K562 (cell line): Measurements from ENCODE around the gene SLC39A3. TPM values are rescaled to one million over a fixed set of nuclear protein-coding genes. Genes with fewer than 3 reads are reported as not detected.

Experiments used
- BRF2 ChIP-seq: IDR thresholded peaks from 3 replicates; pipeline ENCODE4 v1.6.1; 2011; ENCODE audit warnings: borderline replicate concordance, mild to moderate bottlenecking; ENCODE audit not compliant: insufficient read length, insufficient read depth
- CGGBP1 ChIP-seq: fragments of 250-450 bp; sonication (Bioruptor Pico); IDR thresholded peaks from 2 replicates; pipeline ENCODE4 v1.9.0; 2021; ENCODE audit warnings: mild to moderate bottlenecking
- E2F4 ChIP-seq: sonication (generic); formaldehyde crosslinking; IDR thresholded peaks from 2 replicates; pipeline ENCODE4 v1.8.0; 2022; ENCODE audit warnings: mild to moderate bottlenecking, low read depth, missing genetic modification reagents
- GATAD2B ChIP-seq: fragments of 450-650 bp; IDR thresholded peaks from 2 replicates; pipeline ENCODE4 v1.6.1; 2017; ENCODE audit warnings: mild to moderate bottlenecking, borderline replicate concordance
- MAZ ChIP-seq, 2 experiments: fragments of 450-650 bp in 1 of 2; sonication (generic) in 1 of 2; formaldehyde crosslinking; IDR thresholded peaks in 1 of 2; conservative IDR thresholded peaks in 1 of 2; 2 replicates each; pipeline versions ENCODE4 v1.4.0 to v1.5.0; 2020; ENCODE audit warnings: mild to moderate bottlenecking in 1 of 2, missing genetic modification reagents in 1 of 2
- MEF2D ChIP-seq: conservative IDR thresholded peaks from 2 replicates; pipeline ENCODE4 v1.6.1; 2016; ENCODE audit warnings: low read depth, missing genetic modification characterization, missing compliant biosample characterization
- MTA1 ChIP-seq: fragments of 450-650 bp; IDR thresholded peaks from 2 replicates; pipeline ENCODE4 v1.6.1; 2017; ENCODE audit warnings: borderline replicate concordance
- OTX1 ChIP-seq: fragments of 450-650 bp; formaldehyde crosslinking; IDR thresholded peaks from 2 replicates; pipeline ENCODE4 v1.4.0; 2022; ENCODE audit warnings: mild to moderate bottlenecking
- PHB ChIP-seq: fragments of 250-450 bp; sonication (Bioruptor Pico); IDR thresholded peaks from 2 replicates; pipeline ENCODE4 v1.5.0; 2021
- PHF20 ChIP-seq: fragments of 450-650 bp; IDR thresholded peaks from 2 replicates; pipeline ENCODE4 v1.6.1; 2018; ENCODE audit not compliant: partially characterized antibody
- PHF8 ChIP-seq: fragments of 200-600 bp; sonication (generic); IDR thresholded peaks from 2 replicates; pipeline ENCODE4 v1.6.1; 2012; ENCODE audit warnings: mixed run types, mild to moderate bottlenecking, inconsistent platforms, low read length, moderate library complexity, borderline replicate concordance
- SAP30 ChIP-seq: fragments of 200-600 bp; sonication (generic); IDR thresholded peaks from 2 replicates; pipeline ENCODE4 v1.6.1; 2012; ENCODE audit warnings: borderline replicate concordance, low read depth, mild to moderate bottlenecking, moderate library complexity, low read length, control low read depth, inconsistent platforms; ENCODE audit not compliant: insufficient read depth, poor library complexity, severe bottlenecking
- SNRNP70 ChIP-seq: fragments of 200-400 bp; formaldehyde crosslinking; optimal IDR thresholded peaks from 2 replicates; pipeline ENCODE3; 2017; ENCODE audit warnings: low read depth, low read length
- TCF15 ChIP-seq: fragments of 250-450 bp; sonication (Bioruptor Pico); IDR thresholded peaks from 2 replicates; pipeline ENCODE4 v1.8.0; 2022; ENCODE audit warnings: moderate library complexity, mild to moderate bottlenecking, inconsistent platforms
- THRAP3 ChIP-seq: fragments of 450-650 bp; IDR thresholded peaks from 2 replicates; pipeline ENCODE4 v1.6.1; 2016; ENCODE audit warnings: mild to moderate bottlenecking, inconsistent platforms, borderline replicate concordance
- ZNF41 ChIP-seq: fragments of 250-450 bp; sonication (Bioruptor Pico); conservative IDR thresholded peaks from 2 replicates; pipeline ENCODE4 v1.4.0; 2020; ENCODE audit warnings: mild to moderate bottlenecking
- ZZZ3 ChIP-seq: fragments of 450-650 bp; IDR thresholded peaks from 2 replicates; pipeline ENCODE4 v1.6.1; 2016; ENCODE audit warnings: antibody characterized with exemption, mild to moderate bottlenecking, moderate library complexity
- polyA plus RNA-seq, 8 experiments: library from polyadenylated mRNA; depleted of rRNA in 4 of 8; stranded (reverse) in 5 of 8; unstranded in 3 of 8; fragments of >200 nt; fragmentation: Nextera tagmentation in 2 of 8; fragmentation: Illumina TruSeq in 1 of 8; extraction: Ambion mirVana in 2 of 8; extraction: Trizol in 1 of 8; gene quantifications; 2 replicates each; pipeline versions ENCODE4 v1.2.1 to v1.2.3, GENCODE V29; 2011 to 2014; ENCODE audit warnings: inconsistent platforms in 1 of 8, missing spikeins in 1 of 8
- total RNA-seq, 7 experiments: library from RNA; depleted of rRNA in 6 of 7; stranded (reverse); fragments of >200 nt in 6 of 7; fragmentation: Illumina TruSeq in 2 of 7; extraction: Trizol in 2 of 7; gene quantifications; 2 replicates each; pipeline versions ENCODE4 v1.2.1 to v1.2.3, GENCODE V29; 2011 to 2021; ENCODE audit warnings: low replicate concordance in 1 of 7
- TF ChIP-seq, protein P1 (sequence below): fragments of 450-650 bp; IDR thresholded peaks from 2 replicates; pipeline ENCODE4 v1.7.0; 2016; ENCODE audit warnings: borderline replicate concordance
- TF ChIP-seq, protein P2 (sequence below): fragments of 450-650 bp; conservative IDR thresholded peaks from 2 replicates; pipeline ENCODE4 v1.6.1; 2016; ENCODE audit warnings: missing genetic modification characterization, low read depth, mild to moderate bottlenecking, control low read depth, missing compliant biosample characterization
- TF ChIP-seq, protein P3 (sequence below): sonication (generic); formaldehyde crosslinking; IDR thresholded peaks from 2 replicates; pipeline ENCODE4 v1.9.0; 2022; ENCODE audit warnings: mild to moderate bottlenecking, missing genetic modification reagents

Gene SLC39A3
- total and polyA plus RNA-seq, 9 of the 15 experiments (the other 6 are each of a cell fraction or from before 2014, with no cell fraction given) = 2.3 to 215 (median 127) TPM

- TF ChIP-seq TCF15 (CRISPR knock-in tag) (peak; percentile 62; the same call in 1 of the 2 replicates), ZNF41 (CRISPR knock-in tag) (0 out of 2 replicates have a peak, but pooled peaks have one; percentile 41), OTX1 (CRISPR knock-in tag) (no peak), E2F4 (CRISPR knock-in tag) (0 out of 2 replicates have a peak, but pooled peaks have one; percentile 71), PHF8 (peak; percentile 60; the same call in 1 of the 2 replicates), PHB (no peak), ZZZ3 (no peak), BRF2 (no peak), MTA1 (no peak), SAP30 (peak; percentile 85), THRAP3 (peak; percentile 90), SNRNP70 (no peak), CGGBP1 (CRISPR knock-in tag) (no peak), GATAD2B (no peak; the same call in 1 of the 2 replicates), PHF20 (peak; percentile 80), MEF2D (tag) (no peak), MAZ (CRISPR knock-in tag; conservative IDR thresholded peaks at IDR 0.05 in 1 of 2, IDR thresholded peaks at IDR 0.05 in 1 of 2) (peak; percentile 77 to 97)
- TF ChIP-seq, protein P1, sequence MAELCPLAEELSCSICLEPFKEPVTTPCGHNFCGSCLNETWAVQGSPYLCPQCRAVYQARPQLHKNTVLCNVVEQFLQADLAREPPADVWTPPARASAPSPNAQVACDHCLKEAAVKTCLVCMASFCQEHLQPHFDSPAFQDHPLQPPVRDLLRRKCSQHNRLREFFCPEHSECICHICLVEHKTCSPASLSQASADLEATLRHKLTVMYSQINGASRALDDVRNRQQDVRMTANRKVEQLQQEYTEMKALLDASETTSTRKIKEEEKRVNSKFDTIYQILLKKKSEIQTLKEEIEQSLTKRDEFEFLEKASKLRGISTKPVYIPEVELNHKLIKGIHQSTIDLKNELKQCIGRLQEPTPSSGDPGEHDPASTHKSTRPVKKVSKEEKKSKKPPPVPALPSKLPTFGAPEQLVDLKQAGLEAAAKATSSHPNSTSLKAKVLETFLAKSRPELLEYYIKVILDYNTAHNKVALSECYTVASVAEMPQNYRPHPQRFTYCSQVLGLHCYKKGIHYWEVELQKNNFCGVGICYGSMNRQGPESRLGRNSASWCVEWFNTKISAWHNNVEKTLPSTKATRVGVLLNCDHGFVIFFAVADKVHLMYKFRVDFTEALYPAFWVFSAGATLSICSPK = no peak
- TF ChIP-seq, protein P2, sequence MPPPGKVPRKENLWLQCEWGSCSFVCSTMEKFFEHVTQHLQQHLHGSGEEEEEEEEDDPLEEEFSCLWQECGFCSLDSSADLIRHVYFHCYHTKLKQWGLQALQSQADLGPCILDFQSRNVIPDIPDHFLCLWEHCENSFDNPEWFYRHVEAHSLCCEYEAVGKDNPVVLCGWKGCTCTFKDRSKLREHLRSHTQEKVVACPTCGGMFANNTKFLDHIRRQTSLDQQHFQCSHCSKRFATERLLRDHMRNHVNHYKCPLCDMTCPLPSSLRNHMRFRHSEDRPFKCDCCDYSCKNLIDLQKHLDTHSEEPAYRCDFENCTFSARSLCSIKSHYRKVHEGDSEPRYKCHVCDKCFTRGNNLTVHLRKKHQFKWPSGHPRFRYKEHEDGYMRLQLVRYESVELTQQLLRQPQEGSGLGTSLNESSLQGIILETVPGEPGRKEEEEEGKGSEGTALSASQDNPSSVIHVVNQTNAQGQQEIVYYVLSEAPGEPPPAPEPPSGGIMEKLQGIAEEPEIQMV (tag) = no peak
- TF ChIP-seq, protein P3, sequence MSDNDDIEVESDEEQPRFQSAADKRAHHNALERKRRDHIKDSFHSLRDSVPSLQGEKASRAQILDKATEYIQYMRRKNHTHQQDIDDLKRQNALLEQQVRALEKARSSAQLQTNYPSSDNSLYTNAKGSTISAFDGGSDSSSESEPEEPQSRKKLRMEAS (CRISPR knock-in tag) = peak; percentile 58
These were observed at the start of gene SLC39A3 (continued) for GRCh38 chr19:2739602-2740313.
